ENCODE data around the gene ID2.

ID2 gene

GRCh38 chr2:8670580-8670979 lies 11.3 kb upstream of the ID2 start:
- no peak for DNase-seq

- no peak for DNase-seq
These were observed 10.7 kb upstream of the ID2 start for GRCh38 chr2:8671176-8671575.

GRCh38 chr2:8671802-8672201 lies 10.1 kb upstream of the ID2 start:
- DNase-seq, result no peak

- DNase-seq, result no peak
These were observed 8.9 kb upstream of the ID2 start for GRCh38 chr2:8672940-8673339.

GRCh38 chr2:8673381-8673780 lies 8.5 kb upstream of the ID2 start:
- no peak for DNase-seq

- DNase-seq, result no peak
These were observed 7.3 kb upstream of the ID2 start for GRCh38 chr2:8674420-8675009.

GRCh38 chr2:8675543-8675942 lies 6.3 kb upstream of the ID2 start:
- DNase-seq, result no peak

- no peak for DNase-seq
These were observed 5.5 kb upstream of the ID2 start for GRCh38 chr2:8676191-8676920.

GRCh38 chr2:8676921-8677645 lies 4.8 kb upstream of the ID2 start:
- no peak for DNase-seq

- DNase-seq, result peak; percentile 20
These were observed 3.9 kb upstream of the ID2 start for GRCh38 chr2:8677646-8678592.

- peak; percentile 77 for DNase-seq
These were observed 2.9 kb upstream of the ID2 start for GRCh38 chr2:8678731-8679566.

- DNase-seq, result no peak
These were observed 2.4 kb upstream of the ID2 start for GRCh38 chr2:8679567-8679826.

GRCh38 chr2:8679827-8680731 lies 1.8 kb upstream of the ID2 start:
- no peak for DNase-seq

GRCh38 chr2:8680822-8681760 lies 765 bp upstream of the ID2 start:
- peak; percentile 47 for DNase-seq

- peak; percentile 43 for DNase-seq
These were observed 1.1 kb downstream of the ID2 start for GRCh38 chr2:8682719-8683667.

- DNase-seq, result peak; percentile 40
These were observed 2.7 kb downstream of the ID2 start for GRCh38 chr2:8684540-8684877.

- peak; percentile 37 for DNase-seq
These were observed 3.2 kb downstream of the ID2 start for GRCh38 chr2:8684878-8685696.
